SKM-1 treated with dmso at 0.1 percent for 144 hours (cell line): Measurements from ENCODE around the gene THEM5.

Experiments used
- DNase-seq: peaks from one replicate; lab custom pipeline; 2025; ENCODE audit not compliant: unreplicated experiment; lab: John Stamatoyannopoulos, UW

THEM5 gene

GRCh38 chr1:151839457-151840403 is 13.8 kb downstream of the THEM5 start, which contains the start of gene C2CD4D:
C2CD4D (minus strand) TSS chr1:151839820; CDS start chr1:151838989, 831 bp downstream.
- DNase-seq: no peak

- no peak for DNase-seq
Observed at GRCh38 chr1:151839082-151839412, 14.5 kb downstream of the THEM5 start.

GRCh38 chr1:151838222-151839081 is 15.1 kb downstream of the THEM5 start:
- no peak for DNase-seq

- DNase-seq: no peak
Observed at GRCh38 chr1:151837884-151838221, 15.7 kb downstream of the THEM5 start.

- DNase-seq: no peak
Observed at GRCh38 chr1:151837197-151837596, 16.3 kb downstream of the THEM5 start.

- DNase-seq: no peak
Observed at GRCh38 chr1:151835596-151835995, 17.9 kb downstream of the THEM5 start.

GRCh38 chr1:151834239-151834638 is 19.3 kb downstream of the THEM5 start:
- no peak for DNase-seq

GRCh38 chr1:151833172-151833900 is 20.2 kb downstream of the THEM5 start:
- DNase-seq: no peak

GRCh38 chr1:151832318-151832980 is 21.1 kb downstream of the THEM5 start:
- no peak for DNase-seq

- no peak for DNase-seq
Observed at GRCh38 chr1:151831605-151832004, 21.9 kb downstream of the THEM5 start, which contains the start of gene RORC. RORC (minus strand) TSS chr1:151831802; CDS start chr1:151831764, 38 bp downstream.

GRCh38 chr1:151831256-151831591 is 22.3 kb downstream of the THEM5 start:
- DNase-seq: no peak

GRCh38 chr1:151830055-151830454 is 23.5 kb downstream of the THEM5 start:
- no peak for DNase-seq

GRCh38 chr1:151829352-151830046 is 24.0 kb downstream of the THEM5 start:
- DNase-seq: no peak

- no peak for DNase-seq
Observed at GRCh38 chr1:151828921-151829320, 24.6 kb downstream of the THEM5 start.

GRCh38 chr1:151827853-151828252 is 25.7 kb downstream of the THEM5 start:
- no peak for DNase-seq

- no peak for DNase-seq
Observed at GRCh38 chr1:151825751-151826660, 27.5 kb downstream of the THEM5 start.

GRCh38 chr1:151825204-151825603 is 28.3 kb downstream of the THEM5 start:
- DNase-seq: no peak

- no peak for DNase-seq
Observed at GRCh38 chr1:151823175-151823574, 30.3 kb downstream of the THEM5 start.

- no peak for DNase-seq
Observed at GRCh38 chr1:151822404-151822803, 31.1 kb downstream of the THEM5 start.
